WTC11 (cell line): ENCODE data around the gene CCM2. TPM values are rescaled to one million over a fixed set of nuclear protein-coding genes. Genes with fewer than 3 reads are reported as not detected.

ENCODE experiments used
- ATAC-seq: fragments of 200-7000 bp; cut with Tn5 transposase; 2 replicates; pipeline ENCODE4 v1.10.0; 2021; ENCODE audit warnings: mild to moderate bottlenecking, moderate library complexity
- CTCF ChIA-PET: fragments of 300-600 bp; sonication (Branson Sonifier 250); formaldehyde crosslinking; loops from one replicate; lab custom pipeline; 2021; ENCODE audit warnings: antibody characterized with exemption; lab: Charles Lee
- POLR2A ChIA-PET: fragments of 350-600 bp; sonication (Branson Sonifier 250); formaldehyde crosslinking; loops from one replicate; lab custom pipeline; 2021; ENCODE audit warnings: antibody characterized with exemption; lab: Charles Lee
- DNase-seq: peaks from one replicate; pipeline ENCODE4 v3.0.0; 2021; ENCODE audit warnings: low spot score
- H3K27ac Mint-ChIP-seq: 2 replicates; pipeline ENCODE4 v1.8.0; 2021; ENCODE audit warnings: mixed read lengths
- H3K27me3 Mint-ChIP-seq: 2 replicates; pipeline ENCODE4 v1.8.0; 2021; ENCODE audit warnings: low read depth, mild to moderate bottlenecking, moderate library complexity, mixed read lengths
- H3K36me3 Mint-ChIP-seq: 2 replicates; pipeline ENCODE4 v1.8.0; 2021; ENCODE audit warnings: mixed read lengths
- H3K4me1 Mint-ChIP-seq: 2 replicates; pipeline ENCODE4 v1.8.0; 2022; ENCODE audit warnings: mixed read lengths
- H3K4me3 Mint-ChIP-seq: 2 replicates; pipeline ENCODE4 v1.8.0; 2021; ENCODE audit warnings: mild to moderate bottlenecking, moderate library complexity, mixed read lengths
- H3K9me3 Mint-ChIP-seq: 2 replicates; pipeline ENCODE4 v1.8.0; 2021; ENCODE audit warnings: mixed read lengths
- CBFB ChIP-seq: sonication (generic); formaldehyde crosslinking; IDR thresholded peaks from 2 replicates; pipeline ENCODE4 v1.8.1; 2022; ENCODE audit warnings: mild to moderate bottlenecking, low read depth, missing genetic modification reagents
- EMX1 ChIP-seq: fragments of 250-450 bp; sonication (Bioruptor Pico); IDR thresholded peaks from 2 replicates; pipeline ENCODE4 v1.8.0; 2021; ENCODE audit warnings: mild to moderate bottlenecking
- FOXK1 ChIP-seq: sonication (generic); formaldehyde crosslinking; IDR thresholded peaks from 2 replicates; pipeline ENCODE4 v1.8.0; 2022; ENCODE audit warnings: mild to moderate bottlenecking, moderate library complexity, missing genetic modification reagents
- NR2C2 ChIP-seq: sonication (generic); formaldehyde crosslinking; IDR thresholded peaks from 2 replicates; pipeline ENCODE4 v1.8.0; 2022; ENCODE audit warnings: mild to moderate bottlenecking, missing genetic modification reagents
- RELA ChIP-seq: sonication (generic); formaldehyde crosslinking; IDR thresholded peaks from 2 replicates; pipeline ENCODE4 v1.8.1; 2022; ENCODE audit warnings: missing genetic modification reagents, mild to moderate bottlenecking, borderline replicate concordance
- SMAD3 ChIP-seq: sonication (generic); formaldehyde crosslinking; IDR thresholded peaks from 2 replicates; pipeline ENCODE4 v1.8.0; 2022; ENCODE audit warnings: missing genetic modification reagents, mild to moderate bottlenecking, borderline replicate concordance
- TCF7 ChIP-seq: sonication (generic); formaldehyde crosslinking; IDR thresholded peaks from 2 replicates; pipeline ENCODE4 v1.8.0; 2022; ENCODE audit warnings: mild to moderate bottlenecking, low read depth, missing genetic modification reagents, moderate library complexity
- ZNF121 ChIP-seq: sonication (generic); formaldehyde crosslinking; IDR thresholded peaks from 2 replicates; pipeline ENCODE4 v1.8.0; 2023; ENCODE audit warnings: missing genetic modification reagents
- ZNF138 ChIP-seq: sonication (generic); formaldehyde crosslinking; conservative IDR thresholded peaks from 2 replicates; pipeline ENCODE4 v1.8.1; 2022; ENCODE audit warnings: mild to moderate bottlenecking, moderate library complexity, missing genetic modification reagents
- total RNA-seq: library from RNA; stranded (reverse); gene quantifications from 3 replicates; pipeline ENCODE4 v1.2.3, GENCODE V29; 2021
- TF ChIP-seq, protein P1 (sequence below): sonication (generic); formaldehyde crosslinking; IDR thresholded peaks from 2 replicates; pipeline ENCODE4 v1.8.0; 2022; ENCODE audit warnings: missing genetic modification reagents
- TF ChIP-seq, protein P2 (sequence below): sonication (generic); formaldehyde crosslinking; IDR thresholded peaks from 2 replicates; pipeline ENCODE4 v1.8.1; 2022; ENCODE audit warnings: mild to moderate bottlenecking, missing genetic modification reagents, moderate library complexity, borderline replicate concordance
- TF ChIP-seq, protein P3 (sequence below): fragments of 250-450 bp; sonication (Bioruptor Pico); IDR thresholded peaks from 2 replicates; pipeline ENCODE4 v1.8.0; 2021; ENCODE audit warnings: mild to moderate bottlenecking
- TF ChIP-seq, protein P4 (sequence below): sonication (generic); formaldehyde crosslinking; IDR thresholded peaks from 2 replicates; pipeline ENCODE4 v1.8.1; 2022; ENCODE audit warnings: low read depth, missing genetic modification reagents, borderline replicate concordance
- TF ChIP-seq, protein P5 (sequence below): fragments of 250-450 bp; sonication (Bioruptor Pico); IDR thresholded peaks from 2 replicates; pipeline ENCODE4 v1.9.0; 2021; ENCODE audit warnings: mild to moderate bottlenecking, borderline replicate concordance
- TF ChIP-seq, protein P6 (sequence below): sonication (generic); formaldehyde crosslinking; IDR thresholded peaks from 2 replicates; pipeline ENCODE4 v1.8.1; 2023; ENCODE audit warnings: mild to moderate bottlenecking, missing genetic modification reagents
- TF ChIP-seq, protein P7 (sequence below): sonication (generic); formaldehyde crosslinking; IDR thresholded peaks from 2 replicates; pipeline ENCODE4 v1.8.0; 2022; ENCODE audit warnings: mild to moderate bottlenecking, missing genetic modification reagents
- TF ChIP-seq, protein P8 (sequence below): sonication (generic); formaldehyde crosslinking; IDR thresholded peaks from 2 replicates; pipeline ENCODE4 v1.8.0; 2022; ENCODE audit warnings: mild to moderate bottlenecking, missing genetic modification reagents

The CCM2 gene
- total RNA-seq, 1 experiment from 2014 or later, result 32.7 TPM

DNA sequence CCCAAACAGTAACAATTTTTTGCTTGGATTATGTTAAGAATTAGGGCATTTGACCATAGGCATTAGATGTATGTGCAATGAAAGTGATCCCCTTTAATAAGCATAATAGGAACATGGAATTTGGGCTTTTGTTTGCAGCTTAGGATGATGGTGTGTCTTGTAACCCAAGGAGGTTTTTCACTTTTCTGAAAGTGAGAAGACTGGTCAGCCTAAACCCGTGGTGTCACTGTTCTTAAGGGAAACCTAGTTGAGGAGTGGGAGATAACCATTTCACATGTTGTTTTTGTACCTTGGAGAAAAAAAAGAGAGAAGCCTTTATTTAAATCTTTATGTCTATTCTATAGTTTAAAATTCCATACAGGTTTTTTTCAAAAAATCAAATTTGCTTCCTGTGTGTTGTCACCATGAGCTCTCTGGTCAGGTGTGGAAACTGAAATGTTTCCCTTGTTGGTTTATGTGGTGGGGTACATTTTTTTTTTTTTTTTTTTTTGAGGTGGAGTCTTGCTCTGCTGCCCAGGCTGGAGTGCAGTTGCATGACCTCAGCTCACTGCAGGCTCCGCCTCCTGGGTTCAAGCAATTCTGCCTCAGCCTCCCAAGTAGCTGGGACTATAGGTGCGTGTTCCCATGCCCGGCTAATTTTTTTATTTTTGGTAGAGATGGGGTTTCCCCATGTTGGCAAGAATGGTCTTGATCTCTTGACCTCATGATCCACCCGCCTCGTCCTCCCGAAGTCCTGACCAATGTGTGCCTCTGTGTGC, 7.7 kb downstream of the CCM2 start (continued):
- TF ChIP-seq, protein P1, sequence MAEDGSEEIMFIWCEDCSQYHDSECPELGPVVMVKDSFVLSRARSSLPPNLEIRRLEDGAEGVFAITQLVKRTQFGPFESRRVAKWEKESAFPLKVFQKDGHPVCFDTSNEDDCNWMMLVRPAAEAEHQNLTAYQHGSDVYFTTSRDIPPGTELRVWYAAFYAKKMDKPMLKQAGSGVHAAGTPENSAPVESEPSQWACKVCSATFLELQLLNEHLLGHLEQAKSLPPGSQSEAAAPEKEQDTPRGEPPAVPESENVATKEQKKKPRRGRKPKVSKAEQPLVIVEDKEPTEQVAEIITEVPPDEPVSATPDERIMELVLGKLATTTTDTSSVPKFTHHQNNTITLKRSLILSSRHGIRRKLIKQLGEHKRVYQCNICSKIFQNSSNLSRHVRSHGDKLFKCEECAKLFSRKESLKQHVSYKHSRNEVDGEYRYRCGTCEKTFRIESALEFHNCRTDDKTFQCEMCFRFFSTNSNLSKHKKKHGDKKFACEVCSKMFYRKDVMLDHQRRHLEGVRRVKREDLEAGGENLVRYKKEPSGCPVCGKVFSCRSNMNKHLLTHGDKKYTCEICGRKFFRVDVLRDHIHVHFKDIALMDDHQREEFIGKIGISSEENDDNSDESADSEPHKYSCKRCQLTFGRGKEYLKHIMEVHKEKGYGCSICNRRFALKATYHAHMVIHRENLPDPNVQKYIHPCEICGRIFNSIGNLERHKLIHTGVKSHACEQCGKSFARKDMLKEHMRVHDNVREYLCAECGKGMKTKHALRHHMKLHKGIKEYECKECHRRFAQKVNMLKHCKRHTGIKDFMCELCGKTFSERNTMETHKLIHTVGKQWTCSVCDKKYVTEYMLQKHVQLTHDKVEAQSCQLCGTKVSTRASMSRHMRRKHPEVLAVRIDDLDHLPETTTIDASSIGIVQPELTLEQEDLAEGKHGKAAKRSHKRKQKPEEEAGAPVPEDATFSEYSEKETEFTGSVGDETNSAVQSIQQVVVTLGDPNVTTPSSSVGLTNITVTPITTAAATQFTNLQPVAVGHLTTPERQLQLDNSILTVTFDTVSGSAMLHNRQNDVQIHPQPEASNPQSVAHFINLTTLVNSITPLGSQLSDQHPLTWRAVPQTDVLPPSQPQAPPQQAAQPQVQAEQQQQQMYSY (CRISPR knock-in tag), result no peak

DNA sequence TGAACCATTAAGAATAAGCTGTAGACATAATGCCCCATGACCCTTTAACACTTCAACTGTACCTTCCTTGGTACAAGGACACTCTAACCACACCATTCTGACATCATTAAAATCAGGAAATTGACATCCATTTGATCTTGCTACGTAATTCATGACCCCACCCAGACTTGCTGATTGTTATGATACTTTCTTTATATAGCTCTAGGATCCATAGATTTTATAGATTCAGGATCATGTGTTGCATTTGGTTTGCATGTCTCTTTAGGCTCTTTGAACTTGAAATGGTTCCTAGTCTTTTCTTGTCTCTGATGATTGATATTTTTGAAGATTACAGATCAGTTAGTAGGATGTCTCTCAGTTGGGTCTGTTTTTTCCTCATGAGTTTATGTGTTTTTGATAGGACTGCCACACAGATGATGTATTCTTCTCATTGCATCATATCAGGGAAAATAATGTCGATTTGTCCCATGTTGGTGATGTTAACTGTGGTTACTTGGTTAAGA, 13.5 kb downstream of the CCM2 start:
- no peaks in the 10 kb centered on the region for H3K4me1 Mint-ChIP-seq
- no peak overlapping the region for H3K27ac Mint-ChIP-seq
- DNase-seq (no peak), ATAC-seq (no peak)
- POLR2A ChIA-PET, result no interaction called here
- H3K27me3 Mint-ChIP-seq, result no peaks in the 10 kb centered on the region
- H3K9me3 Mint-ChIP-seq, result peaks cover 14% of the 10 kb centered on the region
- peaks cover 18% of the 10 kb centered on the region for H3K36me3 Mint-ChIP-seq
- CTCF ChIA-PET, result no interaction called here
- no peak overlapping the region for H3K4me3 Mint-ChIP-seq
- TF ChIP-seq, protein P2, sequence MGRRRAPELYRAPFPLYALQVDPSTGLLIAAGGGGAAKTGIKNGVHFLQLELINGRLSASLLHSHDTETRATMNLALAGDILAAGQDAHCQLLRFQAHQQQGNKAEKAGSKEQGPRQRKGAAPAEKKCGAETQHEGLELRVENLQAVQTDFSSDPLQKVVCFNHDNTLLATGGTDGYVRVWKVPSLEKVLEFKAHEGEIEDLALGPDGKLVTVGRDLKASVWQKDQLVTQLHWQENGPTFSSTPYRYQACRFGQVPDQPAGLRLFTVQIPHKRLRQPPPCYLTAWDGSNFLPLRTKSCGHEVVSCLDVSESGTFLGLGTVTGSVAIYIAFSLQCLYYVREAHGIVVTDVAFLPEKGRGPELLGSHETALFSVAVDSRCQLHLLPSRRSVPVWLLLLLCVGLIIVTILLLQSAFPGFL (CRISPR knock-in tag), result no peak
- TF ChIP-seq, protein P3, sequence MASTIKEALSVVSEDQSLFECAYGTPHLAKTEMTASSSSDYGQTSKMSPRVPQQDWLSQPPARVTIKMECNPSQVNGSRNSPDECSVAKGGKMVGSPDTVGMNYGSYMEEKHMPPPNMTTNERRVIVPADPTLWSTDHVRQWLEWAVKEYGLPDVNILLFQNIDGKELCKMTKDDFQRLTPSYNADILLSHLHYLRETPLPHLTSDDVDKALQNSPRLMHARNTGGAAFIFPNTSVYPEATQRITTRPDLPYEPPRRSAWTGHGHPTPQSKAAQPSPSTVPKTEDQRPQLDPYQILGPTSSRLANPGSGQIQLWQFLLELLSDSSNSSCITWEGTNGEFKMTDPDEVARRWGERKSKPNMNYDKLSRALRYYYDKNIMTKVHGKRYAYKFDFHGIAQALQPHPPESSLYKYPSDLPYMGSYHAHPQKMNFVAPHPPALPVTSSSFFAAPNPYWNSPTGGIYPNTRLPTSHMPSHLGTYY (CRISPR knock-in tag), result no peak
- TF ChIP-seq, protein P4, sequence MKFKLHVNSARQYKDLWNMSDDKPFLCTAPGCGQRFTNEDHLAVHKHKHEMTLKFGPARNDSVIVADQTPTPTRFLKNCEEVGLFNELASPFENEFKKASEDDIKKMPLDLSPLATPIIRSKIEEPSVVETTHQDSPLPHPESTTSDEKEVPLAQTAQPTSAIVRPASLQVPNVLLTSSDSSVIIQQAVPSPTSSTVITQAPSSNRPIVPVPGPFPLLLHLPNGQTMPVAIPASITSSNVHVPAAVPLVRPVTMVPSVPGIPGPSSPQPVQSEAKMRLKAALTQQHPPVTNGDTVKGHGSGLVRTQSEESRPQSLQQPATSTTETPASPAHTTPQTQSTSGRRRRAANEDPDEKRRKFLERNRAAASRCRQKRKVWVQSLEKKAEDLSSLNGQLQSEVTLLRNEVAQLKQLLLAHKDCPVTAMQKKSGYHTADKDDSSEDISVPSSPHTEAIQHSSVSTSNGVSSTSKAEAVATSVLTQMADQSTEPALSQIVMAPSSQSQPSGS, result no peak
- TF ChIP-seq CBFB, result no peak
- no peak for TF ChIP-seq EMX1 (CRISPR knock-in tag)
- TF ChIP-seq FOXK1, result no peak
- TF ChIP-seq, protein P5, sequence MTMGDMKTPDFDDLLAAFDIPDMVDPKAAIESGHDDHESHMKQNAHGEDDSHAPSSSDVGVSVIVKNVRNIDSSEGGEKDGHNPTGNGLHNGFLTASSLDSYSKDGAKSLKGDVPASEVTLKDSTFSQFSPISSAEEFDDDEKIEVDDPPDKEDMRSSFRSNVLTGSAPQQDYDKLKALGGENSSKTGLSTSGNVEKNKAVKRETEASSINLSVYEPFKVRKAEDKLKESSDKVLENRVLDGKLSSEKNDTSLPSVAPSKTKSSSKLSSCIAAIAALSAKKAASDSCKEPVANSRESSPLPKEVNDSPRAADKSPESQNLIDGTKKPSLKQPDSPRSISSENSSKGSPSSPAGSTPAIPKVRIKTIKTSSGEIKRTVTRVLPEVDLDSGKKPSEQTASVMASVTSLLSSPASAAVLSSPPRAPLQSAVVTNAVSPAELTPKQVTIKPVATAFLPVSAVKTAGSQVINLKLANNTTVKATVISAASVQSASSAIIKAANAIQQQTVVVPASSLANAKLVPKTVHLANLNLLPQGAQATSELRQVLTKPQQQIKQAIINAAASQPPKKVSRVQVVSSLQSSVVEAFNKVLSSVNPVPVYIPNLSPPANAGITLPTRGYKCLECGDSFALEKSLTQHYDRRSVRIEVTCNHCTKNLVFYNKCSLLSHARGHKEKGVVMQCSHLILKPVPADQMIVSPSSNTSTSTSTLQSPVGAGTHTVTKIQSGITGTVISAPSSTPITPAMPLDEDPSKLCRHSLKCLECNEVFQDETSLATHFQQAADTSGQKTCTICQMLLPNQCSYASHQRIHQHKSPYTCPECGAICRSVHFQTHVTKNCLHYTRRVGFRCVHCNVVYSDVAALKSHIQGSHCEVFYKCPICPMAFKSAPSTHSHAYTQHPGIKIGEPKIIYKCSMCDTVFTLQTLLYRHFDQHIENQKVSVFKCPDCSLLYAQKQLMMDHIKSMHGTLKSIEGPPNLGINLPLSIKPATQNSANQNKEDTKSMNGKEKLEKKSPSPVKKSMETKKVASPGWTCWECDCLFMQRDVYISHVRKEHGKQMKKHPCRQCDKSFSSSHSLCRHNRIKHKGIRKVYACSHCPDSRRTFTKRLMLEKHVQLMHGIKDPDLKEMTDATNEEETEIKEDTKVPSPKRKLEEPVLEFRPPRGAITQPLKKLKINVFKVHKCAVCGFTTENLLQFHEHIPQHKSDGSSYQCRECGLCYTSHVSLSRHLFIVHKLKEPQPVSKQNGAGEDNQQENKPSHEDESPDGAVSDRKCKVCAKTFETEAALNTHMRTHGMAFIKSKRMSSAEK (CRISPR knock-in tag), result no peak
- TF ChIP-seq ZNF138, result no peak
- TF ChIP-seq, protein P6, sequence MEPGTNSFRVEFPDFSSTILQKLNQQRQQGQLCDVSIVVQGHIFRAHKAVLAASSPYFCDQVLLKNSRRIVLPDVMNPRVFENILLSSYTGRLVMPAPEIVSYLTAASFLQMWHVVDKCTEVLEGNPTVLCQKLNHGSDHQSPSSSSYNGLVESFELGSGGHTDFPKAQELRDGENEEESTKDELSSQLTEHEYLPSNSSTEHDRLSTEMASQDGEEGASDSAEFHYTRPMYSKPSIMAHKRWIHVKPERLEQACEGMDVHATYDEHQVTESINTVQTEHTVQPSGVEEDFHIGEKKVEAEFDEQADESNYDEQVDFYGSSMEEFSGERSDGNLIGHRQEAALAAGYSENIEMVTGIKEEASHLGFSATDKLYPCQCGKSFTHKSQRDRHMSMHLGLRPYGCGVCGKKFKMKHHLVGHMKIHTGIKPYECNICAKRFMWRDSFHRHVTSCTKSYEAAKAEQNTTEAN (CRISPR knock-in tag), result no peak
- no peak for TF ChIP-seq RELA (CRISPR knock-in tag)
- TF ChIP-seq, protein P7, sequence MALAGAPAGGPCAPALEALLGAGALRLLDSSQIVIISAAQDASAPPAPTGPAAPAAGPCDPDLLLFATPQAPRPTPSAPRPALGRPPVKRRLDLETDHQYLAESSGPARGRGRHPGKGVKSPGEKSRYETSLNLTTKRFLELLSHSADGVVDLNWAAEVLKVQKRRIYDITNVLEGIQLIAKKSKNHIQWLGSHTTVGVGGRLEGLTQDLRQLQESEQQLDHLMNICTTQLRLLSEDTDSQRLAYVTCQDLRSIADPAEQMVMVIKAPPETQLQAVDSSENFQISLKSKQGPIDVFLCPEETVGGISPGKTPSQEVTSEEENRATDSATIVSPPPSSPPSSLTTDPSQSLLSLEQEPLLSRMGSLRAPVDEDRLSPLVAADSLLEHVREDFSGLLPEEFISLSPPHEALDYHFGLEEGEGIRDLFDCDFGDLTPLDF (CRISPR knock-in tag), result no peak
- no peak for TF ChIP-seq TCF7 (CRISPR knock-in tag)
- no peak for TF ChIP-seq SMAD3
- TF ChIP-seq NR2C2 (CRISPR knock-in tag), result no peak
- TF ChIP-seq, protein P8, sequence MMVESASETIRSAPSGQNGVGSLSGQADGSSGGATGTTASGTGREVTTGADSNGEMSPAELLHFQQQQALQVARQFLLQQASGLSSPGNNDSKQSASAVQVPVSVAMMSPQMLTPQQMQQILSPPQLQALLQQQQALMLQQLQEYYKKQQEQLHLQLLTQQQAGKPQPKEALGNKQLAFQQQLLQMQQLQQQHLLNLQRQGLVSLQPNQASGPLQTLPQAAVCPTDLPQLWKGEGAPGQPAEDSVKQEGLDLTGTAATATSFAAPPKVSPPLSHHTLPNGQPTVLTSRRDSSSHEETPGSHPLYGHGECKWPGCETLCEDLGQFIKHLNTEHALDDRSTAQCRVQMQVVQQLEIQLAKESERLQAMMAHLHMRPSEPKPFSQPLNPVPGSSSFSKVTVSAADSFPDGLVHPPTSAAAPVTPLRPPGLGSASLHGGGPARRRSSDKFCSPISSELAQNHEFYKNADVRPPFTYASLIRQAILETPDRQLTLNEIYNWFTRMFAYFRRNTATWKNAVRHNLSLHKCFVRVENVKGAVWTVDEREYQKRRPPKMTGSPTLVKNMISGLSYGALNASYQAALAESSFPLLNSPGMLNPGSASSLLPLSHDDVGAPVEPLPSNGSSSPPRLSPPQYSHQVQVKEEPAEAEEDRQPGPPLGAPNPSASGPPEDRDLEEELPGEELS (CRISPR knock-in tag), result no peak
- TF ChIP-seq ZNF121, result no peak
